A673 (cell line): ENCODE data around the gene CYS1. TPM values are rescaled to one million over a fixed set of nuclear protein-coding genes. Genes with fewer than 3 reads are reported as not detected.

ENCODE experiments used
- BruUV-seq: library from RNA; stranded (reverse); fragments of 400-500 nt; replicated peaks from 2 replicates; lab custom pipeline; 2021; lab: Mats Ljungman, UMichigan
- CTCF ChIA-PET: fragments of 300-600 bp; sonication (Branson Sonifier 250); formaldehyde crosslinking; loops from one replicate; lab custom pipeline; 2022; ENCODE audit warnings: antibody characterized with exemption; lab: Charles Lee
- POLR2A ChIA-PET: fragments of 300-600 bp; sonication (Branson Sonifier 250); formaldehyde crosslinking; loops from one replicate; lab custom pipeline; 2022; ENCODE audit warnings: antibody characterized with exemption; ENCODE audit not compliant: low non-redundant PET; lab: Charles Lee
- DNase-seq: peaks from one replicate; pipeline ENCODE4 v3.0.0-alpha.2; 2015; ENCODE audit warnings: low spot score
- H3K27ac ChIP-seq: fragments of 200-600 bp; sonication (generic); 2 replicates; pipeline ENCODE4 v1.5.1; 2016; ENCODE audit warnings: mixed run types, low read depth, mild to moderate bottlenecking, mixed read lengths, antibody characterized with exemption, low read length; ENCODE audit not compliant: poor library complexity, severe bottlenecking
- H3K27me3 ChIP-seq: fragments of 200-600 bp; sonication (generic); replicated peaks from 2 replicates; pipeline ENCODE4 v1.6.1; 2017; ENCODE audit warnings: mixed run types, low read depth, mild to moderate bottlenecking, mixed read lengths, antibody characterized with exemption, low read length; ENCODE audit not compliant: insufficient read depth, poor library complexity
- H3K36me3 ChIP-seq: fragments of 200-600 bp; sonication (generic); 2 replicates; pipeline ENCODE4 v1.6.1; 2016; ENCODE audit warnings: mixed run types, mild to moderate bottlenecking, mixed read lengths, antibody characterized with exemption, low read length; ENCODE audit not compliant: insufficient read depth, poor library complexity, severe bottlenecking
- H3K4me1 ChIP-seq: fragments of 200-600 bp; sonication (generic); 2 replicates; pipeline ENCODE4 v1.6.1; 2017; ENCODE audit warnings: mixed run types, mild to moderate bottlenecking, mixed read lengths, antibody characterized with exemption, low read length; ENCODE audit not compliant: insufficient read depth, poor library complexity, severe bottlenecking
- H3K4me3 ChIP-seq: fragments of 200-600 bp; sonication (generic); 2 replicates; pipeline ENCODE4 v1.5.1; 2016; ENCODE audit warnings: low read depth, mixed run types, mild to moderate bottlenecking, mixed read lengths, low read length; ENCODE audit not compliant: poor library complexity, severe bottlenecking
- H3K9me3 ChIP-seq: fragments of 200-600 bp; sonication (generic); 2 replicates; pipeline ENCODE4 v1.6.1; 2016; ENCODE audit warnings: mixed run types, low read depth, mild to moderate bottlenecking, mixed read lengths, antibody characterized with exemption, low read length; ENCODE audit not compliant: poor library complexity, severe bottlenecking
- CTCF ChIP-seq: fragments of 300-800, 200-600 bp; sonication (generic); conservative IDR thresholded peaks from 2 replicates; pipeline ENCODE4 v1.5.1; 2017; ENCODE audit warnings: low read depth, mild to moderate bottlenecking, antibody characterized with exemption, low read length, moderate library complexity, mixed read lengths
- EZH2 ChIP-seq: fragments of 200-600 bp; sonication (generic); IDR thresholded peaks from 2 replicates; pipeline ENCODE4 v1.6.1; 2017; ENCODE audit warnings: borderline replicate concordance, low read depth, mild to moderate bottlenecking, mixed read lengths, antibody characterized with exemption, low read length; ENCODE audit not compliant: poor library complexity, severe bottlenecking
- intact Hi-C: fragments of 100-400 bp; cut with micrococcal nuclease; formaldehyde crosslinking; loops from one replicate; pipeline ENCODE4 v1.10.0; 2022; ENCODE audit not compliant: unreplicated experiment
- total RNA-seq: library from RNA; stranded (reverse); gene quantifications from 2 replicates; pipeline ENCODE4 v1.2.3, GENCODE V29; 2021

The CYS1 gene
- total RNA-seq, 1 experiment from 2014 or later: not detected

GRCh38 chr2:10038716-10039115 lies 41.5 kb downstream of the CYS1 start:
- H3K27me3 ChIP-seq: no peaks in the 10 kb centered on the region
- ChIA-PET CTCF (no interaction called here), POLR2A (no interaction called here)
- H3K36me3 ChIP-seq: no peaks in the 10 kb centered on the region
- no peaks in the 10 kb centered on the region for H3K4me1 ChIP-seq
- no peak for DNase-seq
- no peaks in the 10 kb centered on the region for H3K9me3 ChIP-seq
- BruUV-seq: no TSS peak
- no peak overlapping the region for H3K4me3 ChIP-seq
- TF ChIP-seq EZH2: no peak
- no peak for TF ChIP-seq CTCF
- intact Hi-C loops: no loop called here
- H3K27ac ChIP-seq: no peak overlapping the region

GRCh38 chr2:10038123-10038522 lies 42.1 kb downstream of the CYS1 start:
- Histone ChIP-seq H3K9me3 (no peaks in the 10 kb centered on the region), H3K4me3 (no peak overlapping the region), H3K36me3 (no peaks in the 10 kb centered on the region), H3K4me1 (no peaks in the 10 kb centered on the region), H3K27me3 (no peaks in the 10 kb centered on the region), H3K27ac (no peak overlapping the region)
- ChIA-PET POLR2A (no interaction called here), CTCF (no interaction called here)
- no TSS peak for BruUV-seq
- intact Hi-C loops: no loop called here
- TF ChIP-seq CTCF: no peak
- no peak for TF ChIP-seq EZH2
- DNase-seq: no peak

- no peak overlapping the region for H3K27ac ChIP-seq
- ChIA-PET CTCF (no interaction called here), POLR2A (no interaction called here)
- H3K27me3 ChIP-seq: no peaks in the 10 kb centered on the region
- H3K36me3 ChIP-seq: no peaks in the 10 kb centered on the region
- BruUV-seq: no TSS peak
- H3K4me1 ChIP-seq: no peaks in the 10 kb centered on the region
- TF ChIP-seq CTCF (peak; percentile 59), EZH2 (no peak)
- no peaks in the 10 kb centered on the region for H3K9me3 ChIP-seq
- H3K4me3 ChIP-seq: no peak overlapping the region
- intact Hi-C loops: no loop called here
- DNase-seq: peak; percentile 34
These were observed 43.9 kb downstream of the CYS1 start for GRCh38 chr2:10036095-10036884.
